CD4-positive, alpha-beta T cell treated with Interleukin-15 for 1 hour (primary cell): ENCODE data around the gene MCC.

Experiments used
- DNase-seq: peaks from one replicate; pipeline ENCODE4 v3.0.0-alpha.2; 2020

Gene MCC

GRCh38 chr5:113063927-113064326 is 424.3 kb downstream of the MCC start:
- no peak for DNase-seq

GRCh38 chr5:113062869-113063508 is 425.3 kb downstream of the MCC start:
- no peak for DNase-seq

DNA sequence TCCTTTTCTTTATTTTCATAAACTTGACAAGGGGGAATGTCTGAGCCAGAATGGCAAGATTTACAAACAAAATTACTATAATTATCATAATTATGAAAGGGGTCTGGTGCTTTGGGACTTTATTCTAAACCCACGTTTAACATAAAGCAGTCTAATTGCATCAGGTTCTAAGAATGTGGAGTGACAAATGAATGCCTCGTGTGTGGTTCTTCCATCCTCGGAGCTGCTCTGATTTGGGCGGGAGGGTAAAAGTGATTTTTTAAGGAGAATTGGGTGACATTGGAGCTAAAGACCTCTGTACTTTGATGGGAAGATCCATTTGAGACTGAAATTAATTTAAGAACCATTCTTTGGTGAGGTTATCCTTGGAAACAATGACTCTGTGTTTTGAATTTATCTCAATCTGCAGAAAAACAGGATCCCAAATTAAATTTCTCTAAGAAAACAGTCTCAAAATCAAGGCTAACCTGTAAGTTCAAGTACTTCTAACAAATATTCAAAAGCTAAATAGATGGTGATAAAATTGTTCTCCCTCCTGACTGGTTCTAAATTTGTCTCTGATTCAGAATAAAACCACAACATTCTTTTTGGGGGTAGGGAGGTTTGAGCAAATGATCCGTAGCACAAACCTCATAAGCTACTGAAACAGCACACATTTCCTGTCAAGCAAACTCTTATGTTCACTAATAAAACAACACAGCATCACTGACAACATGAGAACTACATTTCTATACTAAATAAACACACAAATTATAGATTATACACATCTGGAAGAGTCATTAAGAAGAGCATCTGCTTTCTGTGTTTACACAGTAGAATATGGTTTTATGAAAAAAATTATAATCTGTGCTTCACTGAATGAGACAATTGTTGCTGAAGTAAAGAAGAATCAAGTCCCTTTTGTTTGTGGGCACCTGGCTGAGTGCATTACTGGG is 426.1 kb downstream of the MCC start:
- no peak for DNase-seq

DNA sequence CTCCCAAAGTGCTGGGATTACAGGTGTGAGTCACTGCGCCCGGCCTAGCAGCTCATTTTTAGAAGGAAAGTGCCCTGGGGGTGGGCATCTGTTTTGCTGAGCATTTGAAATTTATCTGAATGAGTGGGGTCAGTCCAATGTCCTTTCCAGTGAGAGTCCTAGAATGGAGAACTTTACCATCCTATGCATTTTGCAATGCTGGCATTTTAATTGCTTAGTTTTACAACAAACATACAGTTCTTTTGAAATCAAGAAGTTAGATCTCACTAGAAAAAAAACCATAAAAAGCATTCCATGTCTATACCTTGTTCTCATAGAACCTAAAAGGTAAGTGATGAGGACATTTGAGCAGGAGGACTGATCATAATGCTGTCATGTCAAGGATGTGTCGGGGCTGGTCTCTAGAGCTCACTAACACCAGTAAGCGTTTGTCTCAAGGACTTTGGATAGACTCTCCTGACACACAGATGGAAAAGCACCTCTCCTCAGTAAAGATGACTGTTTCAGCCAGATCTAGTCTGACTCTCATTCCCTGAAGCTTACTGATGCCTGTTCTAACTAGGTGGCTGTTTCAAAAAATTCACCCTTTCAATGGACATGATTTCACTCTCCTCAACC is 427.7 kb downstream of the MCC start:
- DNase-seq = no peak

DNA sequence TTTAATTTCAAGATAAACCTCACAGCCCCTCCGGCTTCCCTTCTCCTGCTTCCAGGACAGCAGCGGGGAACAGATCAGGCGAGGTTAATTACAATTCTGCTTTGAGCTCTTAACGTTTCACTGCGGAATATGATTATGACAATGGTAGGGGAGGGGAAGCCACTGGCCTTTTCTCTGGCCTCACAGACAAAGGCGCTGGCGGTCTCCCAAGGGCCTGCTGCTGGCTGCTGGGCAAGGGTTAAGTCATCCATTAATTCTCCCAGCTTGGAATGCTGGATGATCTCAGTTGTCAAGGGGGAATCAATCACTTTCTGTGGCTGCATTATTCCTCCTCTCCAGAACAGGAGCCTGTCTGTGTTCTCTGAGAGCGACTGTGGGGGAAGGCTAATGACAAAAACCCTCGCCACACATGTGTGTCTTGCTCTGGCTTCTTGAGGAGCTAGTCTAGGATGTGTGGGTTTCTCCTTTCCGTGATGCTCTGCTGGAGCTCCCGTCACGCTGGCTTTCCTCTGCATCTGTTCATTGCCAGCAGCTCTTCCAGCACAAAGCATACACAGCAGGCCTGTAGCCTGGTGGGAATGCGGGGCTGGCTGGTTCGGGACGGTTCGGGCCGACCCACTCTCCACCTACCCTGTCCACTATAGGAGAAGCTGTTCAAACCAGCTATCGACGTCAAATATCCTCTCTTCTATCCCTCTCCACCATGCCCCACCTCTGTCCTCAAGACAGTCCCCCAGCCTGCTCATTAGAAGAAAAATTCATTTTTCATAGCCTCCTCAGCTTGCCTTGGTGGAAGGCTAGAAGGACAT is 428.8 kb downstream of the MCC start:
- no peak for DNase-seq

- no peak for DNase-seq
These were observed 429.5 kb downstream of the MCC start for GRCh38 chr5:113058706-113059226.

DNA sequence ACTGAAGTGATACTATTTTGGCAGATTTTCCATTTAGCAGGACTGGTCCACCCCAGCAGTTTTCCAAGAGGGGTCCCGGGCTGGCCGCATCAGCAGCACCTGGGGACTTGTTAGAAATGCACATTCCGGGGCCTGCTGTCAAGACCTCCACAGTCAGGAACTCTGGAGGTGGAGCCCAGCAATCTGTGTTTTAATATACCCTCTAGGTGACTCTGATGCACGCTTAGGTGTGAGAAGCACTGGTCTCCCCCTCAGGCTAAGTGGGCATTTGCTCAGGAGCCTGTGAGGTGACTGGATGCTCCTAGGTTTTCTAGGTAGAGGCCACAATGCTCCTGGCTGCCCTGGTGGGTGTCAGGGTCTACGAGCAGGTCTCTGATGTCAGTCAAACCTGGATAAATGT is 430.0 kb downstream of the MCC start:
- DNase-seq = no peak

DNA sequence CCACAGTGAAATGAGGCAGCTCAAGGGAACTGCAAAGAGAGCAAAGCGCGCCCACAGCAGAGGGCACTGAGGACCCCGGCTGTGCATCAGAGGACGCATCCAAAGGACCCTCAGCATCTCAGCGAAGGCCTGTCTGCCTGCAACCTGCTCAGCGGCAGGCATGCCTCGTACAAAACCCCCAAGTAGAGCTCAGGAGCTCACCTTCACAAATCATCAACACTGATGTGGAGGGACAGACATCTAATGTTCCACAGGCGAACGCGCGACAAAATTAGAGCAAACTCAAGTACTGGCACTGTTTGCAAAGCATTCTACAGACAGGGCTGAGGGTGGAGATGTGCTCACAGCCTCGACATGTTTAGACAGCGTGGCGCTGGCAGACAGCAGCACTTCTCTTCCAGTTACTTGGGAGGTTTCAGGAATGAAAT is 430.7 kb downstream of the MCC start:
- DNase-seq = no peak

DNA sequence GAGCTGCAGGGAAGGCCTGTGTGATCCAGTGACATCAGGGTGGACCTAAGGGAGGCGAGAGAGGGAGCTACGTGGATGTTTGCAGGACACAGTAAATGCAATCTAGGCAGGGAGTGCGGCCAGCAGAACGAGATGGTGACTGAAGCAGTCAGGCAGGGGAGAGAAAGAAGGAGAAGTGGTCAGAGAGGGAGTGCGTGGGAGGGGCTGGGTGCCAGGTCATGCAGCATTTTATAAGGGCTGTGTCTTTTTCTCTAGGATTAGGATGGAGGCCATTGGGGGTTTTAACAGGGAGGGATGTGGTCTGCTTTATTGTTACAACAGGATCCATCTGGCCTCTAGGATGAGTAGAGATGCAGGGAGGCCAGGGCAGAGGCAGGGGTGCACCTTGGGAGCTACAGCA is 431.3 kb downstream of the MCC start:
- DNase-seq = no peak

GRCh38 chr5:113054899-113055298 is 433.4 kb downstream of the MCC start:
- no peak for DNase-seq

DNA sequence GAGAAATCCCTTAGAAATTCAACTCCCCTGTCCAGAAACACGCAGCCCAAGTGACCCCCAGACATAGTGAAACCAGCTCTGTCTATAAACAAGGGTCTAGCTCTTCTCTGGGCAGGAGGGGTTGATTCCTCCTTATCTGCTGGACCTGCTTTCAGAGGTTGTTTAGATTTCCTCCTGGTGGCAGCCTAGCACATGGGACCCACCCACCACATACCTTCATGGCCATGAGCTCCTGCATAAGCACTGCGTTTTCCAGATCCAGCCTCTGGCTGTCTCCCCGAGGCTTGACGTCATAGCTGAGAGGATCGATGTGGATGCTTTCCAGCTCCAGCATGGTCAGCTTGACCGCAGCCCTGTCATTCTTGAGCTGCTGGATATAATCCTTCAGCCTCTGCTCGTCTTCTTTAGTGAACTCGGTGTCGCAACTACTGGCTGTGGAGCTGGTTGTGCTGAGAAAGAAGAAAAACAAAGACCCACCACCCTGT is 434.7 kb downstream of the MCC start:
- DNase-seq = no peak

DNA sequence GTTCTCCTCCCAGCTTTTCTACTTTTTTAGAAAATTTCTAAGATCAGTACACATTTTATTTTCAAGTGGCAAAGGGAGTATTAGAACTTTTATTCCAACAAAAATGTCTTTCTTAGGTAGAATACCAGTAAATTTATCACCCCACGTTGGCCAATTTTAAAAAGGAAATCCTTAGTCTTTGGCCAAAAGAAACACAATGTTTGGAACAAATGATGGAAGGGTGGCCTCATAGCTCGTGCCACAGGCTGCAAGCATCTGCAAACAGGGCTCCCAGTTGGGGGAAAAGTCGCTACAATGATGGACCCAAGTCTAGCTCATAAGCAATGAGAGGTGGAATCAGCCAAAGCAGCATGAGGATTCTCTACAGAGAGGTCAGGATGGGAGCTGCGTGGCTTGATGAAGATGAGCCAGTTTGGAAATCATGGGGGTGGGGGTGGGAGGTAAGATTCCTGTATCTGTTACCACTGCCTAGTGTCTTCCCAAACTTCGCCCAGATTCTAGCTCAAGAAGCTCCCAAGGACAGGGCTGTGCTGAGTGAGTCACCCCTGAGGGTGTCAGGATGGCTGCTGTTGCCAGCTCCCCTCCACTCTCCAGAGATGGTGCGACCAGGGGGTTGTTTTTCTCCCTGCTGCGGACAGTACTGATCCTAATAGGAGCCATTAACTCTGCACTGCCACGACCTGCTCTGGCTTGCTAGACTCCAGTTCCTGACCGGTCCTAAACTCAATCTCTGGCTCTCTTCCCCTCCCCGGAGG is 436.0 kb downstream of the MCC start:
- DNase-seq = no peak

DNA sequence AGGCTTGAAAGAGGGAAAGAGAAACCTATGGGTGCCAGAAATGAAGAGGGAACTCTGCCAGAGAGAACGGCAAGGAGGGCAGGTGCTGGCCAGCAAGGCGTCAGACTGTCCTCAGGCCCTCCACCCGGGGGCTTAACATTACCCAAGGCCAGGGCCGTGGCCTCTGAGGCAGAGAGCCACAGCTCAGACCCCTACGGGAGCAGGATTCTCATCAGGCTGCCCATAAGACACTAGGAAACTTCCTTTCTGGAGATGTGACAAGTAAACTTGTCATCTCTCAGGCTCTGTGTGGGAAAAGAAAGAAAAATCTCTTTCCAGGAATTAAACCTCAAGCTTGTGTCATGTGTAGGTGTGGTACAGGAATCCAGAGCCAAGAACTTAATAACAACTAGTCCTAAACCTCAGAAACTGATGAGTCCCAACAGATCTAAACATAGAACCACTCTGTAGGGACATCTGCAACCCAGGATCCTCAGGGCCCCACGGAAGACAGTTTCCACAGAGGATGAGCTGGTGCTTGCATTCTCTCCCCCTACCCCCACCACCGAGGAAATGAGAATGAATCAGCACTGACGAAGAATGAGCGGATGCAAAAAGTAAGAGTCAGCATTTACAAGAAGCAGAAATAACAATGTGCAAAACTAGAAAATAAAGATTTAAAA is 437.4 kb downstream of the MCC start:
- DNase-seq = no peak

- no peak for DNase-seq
These were observed 439.3 kb downstream of the MCC start for GRCh38 chr5:113048931-113049330.

DNA sequence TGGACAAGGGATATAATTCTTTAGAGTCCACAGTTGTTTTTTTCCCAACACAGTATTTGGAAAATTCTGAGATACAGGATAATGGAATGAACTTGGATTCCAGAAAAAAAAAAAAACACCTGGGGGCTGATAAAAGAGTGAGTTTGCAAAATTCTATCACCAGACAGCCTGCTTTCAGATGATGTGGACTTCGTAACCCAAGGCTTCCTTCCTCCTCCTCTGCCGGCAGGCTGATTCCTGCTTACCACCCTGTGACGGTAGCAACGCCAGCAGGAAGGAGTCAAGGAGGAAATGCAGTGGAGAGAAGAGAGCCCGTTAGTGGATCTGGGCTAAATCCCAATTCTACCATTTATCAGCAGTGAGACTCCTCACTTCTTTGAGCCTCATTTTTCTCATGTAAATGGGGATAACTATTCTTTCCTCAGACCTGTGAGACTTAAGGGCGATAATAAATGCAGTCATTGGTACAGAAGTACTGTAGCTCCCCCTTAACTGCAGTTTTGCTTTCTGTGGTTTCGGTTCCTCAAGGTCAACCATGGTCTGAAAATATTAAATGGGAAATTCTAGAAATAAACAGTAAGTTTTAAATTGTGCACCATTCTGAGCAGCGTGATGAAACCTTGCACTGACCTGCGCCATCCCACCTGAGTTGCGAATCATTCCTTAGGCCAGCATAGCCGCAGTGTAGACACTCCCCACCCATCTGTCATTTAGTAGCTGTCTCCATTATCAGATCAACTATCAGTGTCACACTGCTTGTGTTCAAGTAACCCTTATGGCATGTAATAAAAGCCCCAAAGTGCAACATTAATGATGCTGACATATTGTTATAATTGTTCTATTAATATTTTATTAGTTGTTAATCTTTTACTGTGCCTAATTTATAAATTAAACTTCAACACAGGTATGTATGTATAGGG is 440.3 kb downstream of the MCC start:
- DNase-seq = no peak

DNA sequence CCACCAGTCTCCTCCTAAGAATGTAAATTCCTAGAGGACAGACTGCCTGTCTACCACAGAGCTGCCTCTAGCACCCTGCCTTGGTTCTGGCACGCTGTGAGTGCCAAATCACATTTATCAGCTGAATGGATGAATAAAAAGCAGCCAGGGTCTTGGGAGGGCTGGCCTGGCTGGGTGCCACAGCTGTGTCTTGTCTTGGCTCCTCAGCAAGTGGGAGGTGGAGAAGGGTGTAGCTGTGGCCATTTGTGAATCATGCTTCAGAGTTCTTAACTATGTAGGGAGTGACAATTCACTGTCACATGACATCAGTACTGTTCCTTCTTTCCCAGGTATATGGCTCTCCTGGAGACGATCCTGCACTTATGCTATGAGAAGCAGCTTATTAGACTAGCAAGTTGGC is 441.0 kb downstream of the MCC start:
- DNase-seq = no peak

DNA sequence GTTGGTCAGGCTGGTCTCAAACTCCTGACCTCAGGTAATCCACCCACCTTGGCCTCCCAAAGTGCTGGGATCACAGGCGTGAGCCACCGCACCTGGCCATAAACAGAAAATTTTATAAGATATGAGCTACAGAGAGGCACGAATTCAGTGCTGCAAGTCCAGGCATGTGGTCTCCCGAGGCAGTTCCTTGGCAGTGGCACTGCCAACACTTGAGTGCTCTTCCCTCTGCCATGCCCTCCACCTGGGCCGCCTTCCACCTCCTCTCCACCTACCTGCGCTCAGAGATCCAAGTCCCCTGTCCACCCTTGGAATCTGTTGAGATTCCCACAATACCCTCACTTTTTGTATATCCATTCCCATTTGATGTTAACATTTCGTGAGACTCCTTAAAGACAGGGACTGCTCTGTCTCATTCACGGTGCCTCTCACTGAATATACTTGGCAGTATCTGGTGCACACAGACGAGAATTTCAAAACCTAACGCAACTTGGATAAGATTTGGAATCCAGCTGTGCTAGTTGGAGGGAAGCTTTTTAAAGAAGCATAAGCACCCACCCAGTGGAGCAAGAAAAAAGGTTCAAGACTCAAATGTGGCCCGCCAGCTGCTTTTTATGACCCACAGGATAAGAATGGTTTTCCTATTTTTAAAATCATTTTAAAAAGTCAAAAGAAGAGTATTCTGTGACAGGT is 443.3 kb downstream of the MCC start:
- no peak for DNase-seq

DNA sequence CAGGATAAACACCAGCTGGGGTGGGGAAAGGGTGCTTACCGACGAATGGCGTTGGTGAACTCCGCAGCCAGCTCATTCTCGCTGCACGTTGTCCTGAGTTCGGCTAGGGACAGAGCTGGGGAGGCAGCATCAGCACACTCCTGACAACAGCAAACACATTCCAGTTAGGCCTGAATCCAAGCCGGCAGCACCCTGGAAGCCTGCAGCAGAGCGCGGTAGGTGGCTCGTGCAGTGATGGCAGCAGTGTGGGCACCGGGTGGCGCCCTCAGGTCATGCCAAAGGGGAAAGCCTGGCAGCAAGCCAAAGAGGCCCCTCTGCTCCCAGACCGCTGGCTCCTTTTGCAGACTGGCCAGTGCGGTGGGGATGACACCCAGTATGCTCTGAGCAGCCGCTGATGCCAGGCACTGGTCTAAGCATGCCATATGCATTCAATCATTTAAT is 444.7 kb downstream of the MCC start:
- no peak for DNase-seq

DNA sequence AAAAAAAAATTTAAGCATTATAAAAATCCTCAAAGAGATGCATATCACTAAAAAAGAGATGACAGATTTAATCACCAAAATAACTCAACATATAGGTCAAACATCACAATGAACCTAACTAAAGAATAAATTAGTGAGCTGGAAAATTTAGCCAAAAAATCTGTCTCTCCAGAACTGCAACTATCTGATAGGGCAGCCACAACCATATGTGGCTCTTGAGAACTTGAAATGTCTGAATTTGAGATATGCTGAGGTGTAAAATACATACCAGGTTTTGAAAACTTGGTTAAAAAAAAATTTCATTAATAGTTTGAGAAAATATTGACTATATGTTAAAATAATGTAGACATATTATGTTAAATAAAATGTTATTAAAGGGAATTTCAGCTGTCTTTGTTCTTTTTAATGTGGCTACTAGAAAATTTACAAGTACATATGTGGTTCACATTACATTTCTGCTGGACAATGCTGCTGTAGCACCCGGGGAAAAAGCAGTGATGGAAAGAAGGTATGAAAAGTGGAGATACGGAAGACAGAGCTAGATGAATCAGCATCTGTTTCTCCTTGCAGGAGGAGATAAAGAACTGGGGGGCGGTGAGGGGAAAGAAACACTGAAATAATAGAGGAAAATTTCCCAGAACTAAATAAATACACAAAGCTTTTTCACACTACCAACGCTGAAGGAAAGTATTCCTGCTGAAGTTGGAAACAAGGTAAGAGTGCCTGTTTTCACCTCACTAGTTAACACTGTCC is 445.6 kb downstream of the MCC start:
- no peak for DNase-seq
